ENCODE results near the gene LTBP2.
A peak's percentile ranks its signal among the peaks of the same experiment; 100 is the strongest.

The LTBP2 gene

GRCh38 chr14:74638066-74638465, 26.0 kb upstream of the LTBP2 start:
- no peak for DNase-seq (ENCODE audit: low read depth)

GRCh38 chr14:74637178-74637550, 25.1 kb upstream of the LTBP2 start:
- DNase-seq (ENCODE audit: low read depth), result no peak

- no peak for DNase-seq (ENCODE audit: low read depth)
Observed at GRCh38 chr14:74636424-74637177, 24.6 kb upstream of the LTBP2 start.

GRCh38 chr14:74635847-74636246, 23.8 kb upstream of the LTBP2 start:
- no peak for DNase-seq (ENCODE audit: low read depth)

- no peak for DNase-seq (ENCODE audit: low read depth)
Observed at GRCh38 chr14:74634964-74635363, 22.9 kb upstream of the LTBP2 start.

GRCh38 chr14:74634481-74634880, 22.4 kb upstream of the LTBP2 start:
- DNase-seq (ENCODE audit: low read depth), result no peak

GRCh38 chr14:74630881-74631690, 19.0 kb upstream of the LTBP2 start:
- no peak for DNase-seq (ENCODE audit: low read depth)

- DNase-seq (ENCODE audit: low read depth), result no peak
Observed at GRCh38 chr14:74628418-74628817, 16.4 kb upstream of the LTBP2 start.

- no peak for DNase-seq (ENCODE audit: low read depth)
Observed at GRCh38 chr14:74627076-74627475, 15.0 kb upstream of the LTBP2 start.

GRCh38 chr14:74622257-74622656, 10.2 kb upstream of the LTBP2 start:
- no peak for DNase-seq (ENCODE audit: low read depth)

GRCh38 chr14:74621556-74621955, 9.5 kb upstream of the LTBP2 start:
- no peak for DNase-seq (ENCODE audit: low read depth)

GRCh38 chr14:74620923-74621322, 8.9 kb upstream of the LTBP2 start:
- no peak for DNase-seq (ENCODE audit: low read depth)

GRCh38 chr14:74620497-74620921, 8.5 kb upstream of the LTBP2 start:
- peak; percentile 100 for DNase-seq (ENCODE audit: low read depth)

GRCh38 chr14:74619672-74620131, 7.7 kb upstream of the LTBP2 start:
- peak; percentile 99 for DNase-seq (ENCODE audit: low read depth)

- peak; percentile 95 for DNase-seq (ENCODE audit: low read depth)
Observed at GRCh38 chr14:74618078-74618952, 6.3 kb upstream of the LTBP2 start.

GRCh38 chr14:74616996-74617700, 5.1 kb upstream of the LTBP2 start:
- DNase-seq (ENCODE audit: low read depth), result peak; percentile 37

GRCh38 chr14:74616507-74616906, 4.5 kb upstream of the LTBP2 start:
- DNase-seq (ENCODE audit: low read depth), result peak; percentile 97

- no peak for DNase-seq (ENCODE audit: low read depth)
Observed at GRCh38 chr14:74615735-74616134, 3.7 kb upstream of the LTBP2 start.

- DNase-seq (ENCODE audit: low read depth), result no peak
Observed at GRCh38 chr14:74614508-74615495, 2.8 kb upstream of the LTBP2 start.

- DNase-seq (ENCODE audit: low read depth), result no peak
Observed at GRCh38 chr14:74613211-74613914, 1.3 kb upstream of the LTBP2 start.
